ENCODE data around the gene DGKI.

DNA sequence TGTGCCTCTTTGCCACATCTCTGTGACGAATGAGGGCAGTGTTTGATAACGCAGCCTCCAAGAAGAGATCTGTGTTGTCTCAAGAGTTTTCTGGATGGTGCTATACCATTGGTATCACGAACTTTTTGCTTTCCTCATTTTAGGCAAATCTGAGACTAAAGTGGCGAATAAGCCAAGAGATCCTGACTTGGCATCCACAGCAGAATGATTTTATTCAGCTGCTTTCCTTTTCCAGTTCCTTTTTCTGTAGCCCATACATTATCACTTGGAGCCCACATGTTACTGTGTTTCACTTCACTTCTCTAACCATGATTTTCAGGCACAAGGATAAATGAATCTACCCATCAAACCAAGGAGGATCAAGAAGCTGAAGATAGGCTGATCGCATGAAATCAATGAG, 325.3 kb downstream of the DGKI start:
- TF ChIP-seq POLR2A (IDR thresholded peaks at IDR 0.05), result no peak
- TF ChIP-seq, protein P1, sequence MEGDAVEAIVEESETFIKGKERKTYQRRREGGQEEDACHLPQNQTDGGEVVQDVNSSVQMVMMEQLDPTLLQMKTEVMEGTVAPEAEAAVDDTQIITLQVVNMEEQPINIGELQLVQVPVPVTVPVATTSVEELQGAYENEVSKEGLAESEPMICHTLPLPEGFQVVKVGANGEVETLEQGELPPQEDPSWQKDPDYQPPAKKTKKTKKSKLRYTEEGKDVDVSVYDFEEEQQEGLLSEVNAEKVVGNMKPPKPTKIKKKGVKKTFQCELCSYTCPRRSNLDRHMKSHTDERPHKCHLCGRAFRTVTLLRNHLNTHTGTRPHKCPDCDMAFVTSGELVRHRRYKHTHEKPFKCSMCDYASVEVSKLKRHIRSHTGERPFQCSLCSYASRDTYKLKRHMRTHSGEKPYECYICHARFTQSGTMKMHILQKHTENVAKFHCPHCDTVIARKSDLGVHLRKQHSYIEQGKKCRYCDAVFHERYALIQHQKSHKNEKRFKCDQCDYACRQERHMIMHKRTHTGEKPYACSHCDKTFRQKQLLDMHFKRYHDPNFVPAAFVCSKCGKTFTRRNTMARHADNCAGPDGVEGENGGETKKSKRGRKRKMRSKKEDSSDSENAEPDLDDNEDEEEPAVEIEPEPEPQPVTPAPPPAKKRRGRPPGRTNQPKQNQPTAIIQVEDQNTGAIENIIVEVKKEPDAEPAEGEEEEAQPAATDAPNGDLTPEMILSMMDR (IDR thresholded peaks at IDR 0.05), result no peak
